HG03039 (cell line): ENCODE data around the gene NUDT16L1.

Source experiments
- ATAC-seq: cut with Tn5 transposase; IDR thresholded peaks from one replicate; pipeline ENCODE4 v1.9.1; 2021; ENCODE audit warnings: mild to moderate bottlenecking, moderate library complexity; ENCODE audit not compliant: unreplicated experiment

Gene NUDT16L1

DNA sequence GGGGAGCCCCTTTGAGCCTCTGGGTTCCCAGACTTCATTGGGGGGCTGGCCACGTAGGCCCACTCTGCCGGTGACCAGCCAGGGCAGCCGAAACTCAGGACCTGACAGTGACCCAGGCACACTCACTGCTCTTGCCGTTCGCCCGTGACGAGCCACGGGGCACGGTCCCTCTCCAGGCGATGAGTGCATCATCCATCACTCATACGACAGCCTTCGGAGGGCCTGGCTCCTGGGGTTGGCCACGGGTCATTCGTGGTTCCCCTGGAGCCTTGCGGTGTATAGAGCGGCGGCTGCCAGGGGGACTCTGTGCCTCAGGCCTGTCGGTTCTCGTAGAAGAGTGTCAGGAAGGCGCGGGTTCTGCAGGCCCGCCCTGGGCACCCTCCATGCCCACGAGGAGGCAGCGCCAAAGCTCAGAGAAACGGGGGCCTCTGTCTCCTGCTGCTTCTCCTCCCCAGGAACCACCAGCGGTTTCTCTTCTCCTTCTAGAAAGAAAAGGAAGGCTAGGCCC is 11.2 kb upstream of the NUDT16L1 start:
- ATAC-seq: no peak

DNA sequence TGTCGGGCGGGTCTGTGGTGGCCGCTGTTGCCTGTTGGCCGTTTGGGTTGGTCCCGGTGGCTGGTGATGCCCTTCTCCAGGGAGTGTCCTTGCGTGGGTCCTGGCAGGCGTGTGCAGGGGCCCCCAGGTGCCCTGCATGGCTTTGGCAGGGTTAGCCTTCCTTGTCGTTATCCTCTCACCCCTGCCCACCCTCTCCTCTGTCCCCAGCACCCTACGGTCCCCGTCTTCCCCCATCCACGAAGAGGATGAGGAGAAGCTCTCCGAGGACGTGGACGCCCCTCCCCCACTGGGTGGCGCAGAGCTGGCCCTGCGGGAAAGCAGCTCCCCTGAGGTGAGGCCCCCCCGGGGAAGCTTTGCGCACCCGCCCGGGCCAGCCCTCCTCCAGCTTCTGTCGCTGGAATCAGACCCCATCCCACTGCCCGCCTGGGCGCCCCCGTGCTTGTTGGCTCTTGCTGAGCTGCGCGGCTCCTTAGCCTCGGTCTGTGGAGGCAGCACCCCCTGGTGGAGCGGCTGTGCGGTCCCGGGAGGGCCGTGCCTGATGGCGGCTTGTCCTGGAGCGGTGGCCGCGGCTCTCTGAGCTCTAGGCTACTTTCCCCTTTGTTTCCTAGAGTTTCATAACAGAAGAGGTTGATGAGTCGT is 10.6 kb upstream of the NUDT16L1 start:
- ATAC-seq: no peak

DNA sequence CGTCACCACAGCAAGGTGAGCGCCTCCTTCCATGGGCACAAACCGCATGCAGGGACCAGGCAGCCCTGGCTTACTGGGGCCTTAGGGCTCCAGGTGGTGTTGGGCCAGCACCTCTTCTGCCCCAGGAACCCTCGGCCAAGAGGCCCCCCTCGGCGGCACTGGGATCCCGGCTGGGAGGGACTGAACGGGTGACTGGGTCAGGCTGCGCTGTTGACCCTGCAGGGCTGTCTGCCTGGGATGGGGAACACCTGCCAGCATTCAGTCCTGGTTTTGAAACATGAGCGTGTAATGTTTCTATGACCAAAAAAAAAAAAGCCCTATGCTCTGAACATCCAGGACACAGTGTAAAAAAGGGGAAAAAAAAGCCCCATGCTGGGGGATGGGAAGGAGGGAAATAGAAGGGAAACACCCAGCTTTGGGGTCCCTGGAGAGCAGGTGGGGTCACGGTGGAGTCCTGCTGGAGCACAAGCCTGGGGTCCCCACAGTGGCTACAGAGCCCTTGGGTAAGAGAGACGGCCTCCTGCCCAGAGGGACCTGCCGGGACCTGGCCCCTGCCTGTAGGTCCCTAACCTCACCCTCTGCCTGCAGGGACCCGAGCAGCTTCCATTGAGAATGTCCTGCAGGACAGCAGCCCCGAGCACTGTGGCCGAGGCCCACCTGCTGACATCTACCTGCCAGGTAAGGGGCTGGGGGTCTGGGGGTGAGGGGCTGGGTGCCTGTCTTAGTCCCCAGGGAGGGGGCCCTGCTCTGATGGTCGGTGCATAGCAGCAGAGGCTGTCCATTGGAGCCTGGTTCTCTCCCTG is 9.9 kb upstream of the NUDT16L1 start:
- ATAC-seq: no peak

DNA sequence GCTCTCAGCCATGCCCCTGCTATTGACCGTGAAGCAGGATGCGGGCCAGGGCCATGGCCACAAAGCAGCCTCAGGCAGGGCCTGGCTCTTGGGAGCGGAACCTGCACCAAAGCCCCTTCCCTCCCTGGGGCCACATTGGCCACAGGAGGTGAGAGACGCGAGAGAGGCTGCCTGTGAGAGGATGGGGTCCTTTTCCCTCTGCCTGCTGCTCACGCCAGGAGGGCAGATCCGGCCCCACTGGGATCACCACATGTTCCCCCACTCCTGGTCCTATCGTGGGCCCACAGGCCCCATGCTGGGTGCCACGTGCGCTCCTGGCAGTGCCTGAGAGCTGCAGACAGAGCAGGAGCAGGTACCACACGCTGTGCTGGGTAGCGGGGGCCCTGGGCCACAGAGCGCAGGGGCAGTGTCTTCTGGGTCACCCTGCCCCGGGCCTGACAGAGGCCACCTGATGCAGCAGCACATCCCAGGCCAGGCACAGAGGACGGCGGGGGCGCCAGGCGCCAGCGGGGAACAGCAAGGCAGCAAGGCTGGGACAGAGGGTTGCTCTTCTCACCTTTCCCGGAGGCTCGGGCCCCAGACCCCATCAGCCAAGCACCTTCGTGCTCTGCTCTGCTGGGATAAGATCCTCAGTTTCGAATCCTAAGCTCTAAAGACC is 9.2 kb upstream of the NUDT16L1 start:
- ATAC-seq: no peak

GRCh38 chr16:4684763-4685162 is 8.6 kb upstream of the NUDT16L1 start:
- ATAC-seq: no peak

GRCh38 chr16:4685292-4685691 is 8.1 kb upstream of the NUDT16L1 start:
- ATAC-seq: no peak

GRCh38 chr16:4685776-4686496 is 7.4 kb upstream of the NUDT16L1 start:
- ATAC-seq: no peak

- ATAC-seq: no peak
Observed at GRCh38 chr16:4686497-4687210, 6.7 kb upstream of the NUDT16L1 start.

GRCh38 chr16:4687416-4687815 is 5.9 kb upstream of the NUDT16L1 start:
- no peak for ATAC-seq

- no peak for ATAC-seq
Observed at GRCh38 chr16:4687946-4688673, 5.3 kb upstream of the NUDT16L1 start.

DNA sequence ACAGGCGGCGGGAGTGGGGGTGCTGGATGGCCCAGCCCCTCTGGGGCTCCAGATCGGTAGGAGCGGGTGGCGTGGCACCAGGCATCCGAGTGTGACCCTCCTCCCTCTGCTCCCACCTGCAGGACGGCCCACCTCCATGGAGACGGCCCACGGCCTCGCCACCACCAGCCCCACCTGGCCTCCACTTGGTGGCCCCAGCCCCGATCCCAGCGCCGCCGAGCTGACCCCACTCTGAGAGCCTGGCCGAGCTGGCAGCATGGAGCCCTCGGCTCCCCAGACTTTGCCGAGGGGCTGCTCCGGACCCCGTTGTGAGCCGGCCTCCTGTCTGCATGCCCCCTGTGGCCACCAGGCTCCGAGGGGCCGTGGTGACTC is 4.7 kb upstream of the NUDT16L1 start:
- ATAC-seq: no peak

DNA sequence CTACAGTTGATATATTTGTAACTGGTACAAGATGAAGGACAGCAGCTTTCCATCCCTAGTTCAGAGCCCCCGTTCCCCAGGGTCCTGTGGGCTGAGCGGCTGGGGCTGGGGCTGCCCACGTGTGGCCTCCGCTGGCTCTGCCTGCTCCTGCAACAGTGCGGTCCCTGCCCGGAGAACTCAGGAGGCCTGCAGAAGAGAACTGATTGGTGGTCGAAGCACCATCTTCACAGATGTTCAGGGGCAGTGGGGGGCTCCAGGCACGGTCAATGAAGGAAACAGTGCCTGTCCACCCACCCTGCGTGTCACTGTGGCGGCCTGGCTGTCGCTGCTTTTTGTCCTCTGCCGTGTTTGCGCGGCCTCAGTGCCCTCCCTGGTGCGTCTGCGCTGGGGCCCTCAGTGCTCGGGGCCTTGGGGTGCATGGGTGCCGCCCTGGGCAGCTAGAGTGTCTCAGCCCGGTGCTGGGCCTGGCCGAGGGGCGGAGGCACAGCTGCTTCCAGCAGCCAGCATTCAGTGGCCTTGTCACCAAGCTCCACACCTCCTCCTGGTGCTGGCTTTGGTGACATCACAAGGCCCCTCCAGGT is 4.2 kb upstream of the NUDT16L1 start:
- no peak for ATAC-seq

- no peak for ATAC-seq
Observed at GRCh38 chr16:4689864-4690704, 3.3 kb upstream of the NUDT16L1 start.

DNA sequence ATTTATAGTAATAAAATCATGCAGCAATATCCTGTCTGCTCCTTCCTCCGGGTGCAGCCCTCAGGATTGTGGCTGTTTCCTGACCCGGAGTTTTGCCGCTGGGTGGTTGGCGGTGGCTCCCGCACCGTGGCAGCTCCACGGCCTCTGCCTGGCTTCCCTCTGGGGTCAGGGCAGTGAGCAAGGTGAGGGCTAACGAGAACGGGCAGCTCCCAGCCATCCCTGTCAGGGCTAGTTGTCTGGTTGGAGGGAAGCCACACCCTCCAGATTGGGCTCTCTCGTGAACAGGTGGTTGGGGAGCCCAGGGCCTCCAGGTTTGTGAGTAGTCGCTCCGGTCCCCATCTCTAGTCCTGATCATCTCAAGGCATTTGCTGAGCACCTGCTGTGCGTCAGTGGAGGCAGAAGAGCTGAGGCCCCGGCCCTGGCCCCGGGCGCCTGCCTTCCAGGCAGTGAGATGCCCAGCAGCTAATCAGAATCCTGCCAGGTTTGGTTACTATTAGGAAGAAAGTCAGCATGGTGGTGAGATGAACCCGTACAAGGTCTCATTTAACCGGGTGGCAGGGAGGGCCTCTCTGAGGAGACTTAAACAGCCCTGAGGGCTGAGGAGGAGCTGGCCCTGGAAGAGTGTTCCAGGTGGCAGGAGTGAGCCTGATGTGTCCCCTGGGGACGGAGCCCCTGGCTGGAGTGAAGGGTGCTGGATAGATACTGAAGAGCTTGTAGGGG is 2.3 kb upstream of the NUDT16L1 start:
- no peak for ATAC-seq

GRCh38 chr16:4691666-4692412 is 1.5 kb upstream of the NUDT16L1 start:
- ATAC-seq: no peak

GRCh38 chr16:4692460-4693295 is 684 bp upstream of the NUDT16L1 start:
- ATAC-seq: no peak
